Measurements from ENCODE around the gene CCDC107.

The CCDC107 gene

DNA sequence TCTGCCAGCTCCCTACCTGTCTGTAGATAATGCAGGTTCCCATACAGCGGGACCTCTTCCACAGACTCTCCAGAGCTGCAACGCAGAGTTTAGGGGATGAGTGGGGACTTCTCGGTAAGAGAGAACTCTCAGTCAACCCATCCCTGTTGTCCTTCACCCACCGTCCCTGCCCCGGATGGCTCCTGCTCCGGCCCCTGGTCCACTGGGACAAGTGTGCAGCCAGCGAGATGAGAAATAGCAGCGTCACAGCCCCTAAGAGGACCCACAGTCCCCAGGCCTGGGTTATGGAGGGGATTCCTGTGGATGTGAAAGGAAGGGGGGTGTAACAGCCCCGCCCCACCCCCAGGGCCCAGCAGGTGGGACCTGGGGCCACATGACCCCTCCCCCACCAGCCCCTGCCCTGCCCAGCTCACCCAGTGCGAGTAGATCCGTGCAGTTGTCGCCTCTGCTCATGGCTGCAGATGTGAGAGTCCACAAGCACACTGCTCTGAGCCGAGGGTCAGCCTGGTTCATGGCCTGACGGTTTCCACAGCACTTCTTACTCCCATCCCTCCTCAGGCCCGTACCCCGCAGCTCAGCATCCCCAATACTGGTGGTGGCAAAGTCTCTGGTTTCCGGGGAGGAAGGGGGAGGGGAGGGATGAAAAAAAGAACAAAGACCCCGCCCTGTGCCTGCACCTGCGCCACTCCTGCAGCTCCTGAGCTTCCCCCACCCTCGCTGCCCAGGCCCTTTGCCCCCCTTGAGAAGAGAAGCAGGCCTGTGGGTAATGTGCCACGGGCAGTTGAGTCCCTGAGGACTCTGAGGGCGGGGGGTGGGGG, 7.5 kb upstream of the CCDC107 start, which contains the start of gene SIT1:
Gene SIT1, minus strand, starts transcription at position 591 of the 818 bp plus-strand sequence. Its CDS starts 78 bp downstream, at position 513.
- no peak within 1 kb of the TSS for H2BK5ac ChIP-seq (ENCODE audit: low read depth, low read length, poor library complexity, severe bottlenecking)
- H4K8ac ChIP-seq (ENCODE audit: low read length), result no peak within 1 kb of the TSS
- H2AFZ ChIP-seq (ENCODE audit: low read depth, low read length), result no peak within 1 kb of the TSS
- H3K14ac ChIP-seq (ENCODE audit: low read length in 2 of 2), result no peak within 1 kb of the TSS
- peaks cover 6% of the 10 kb centered on the region for H3K4me1 ChIP-seq (ENCODE audit: control insufficient read depth, insufficient read depth, low read depth, low read length)
- no peak within 1 kb of the TSS for H2BK120ac ChIP-seq (ENCODE audit: low read depth, low read length)
- no peaks in the 10 kb centered on the region for H3K36me3 ChIP-seq (ENCODE audit: control insufficient read depth in 1 of 2, insufficient read depth in 2 of 2, low read depth in 1 of 2, low read length in 2 of 2)
- H2AK5ac ChIP-seq (ENCODE audit: low read length, severe bottlenecking), result no peak within 1 kb of the TSS
- no peak within 1 kb of the TSS for H2BK12ac ChIP-seq (ENCODE audit: low read length in 2 of 2)
- H3K9ac ChIP-seq (ENCODE audit: low read length), result peak within 1 kb of the TSS; percentile 74
- no peak within 1 kb of the TSS for H3K27ac ChIP-seq (ENCODE audit: low read length, poor library complexity, severe bottlenecking)
- no peaks in the 10 kb centered on the region for H3K27me3 ChIP-seq (ENCODE audit: control insufficient read depth in 1 of 2, insufficient read depth in 1 of 2, low read length in 2 of 2)
- 71% methylated on average over 10 of the region's 22 CpGs for WGBS
- peak within 1 kb of the TSS in 1 of 2 experiments; percentile 30 for H3K4ac ChIP-seq (ENCODE audit: low read depth in 1 of 2, low read length in 2 of 2)
- H3K79me1 ChIP-seq (replicated peaks; ENCODE audit: low read length, poor library complexity, severe bottlenecking), result no peaks in the 10 kb centered on the region
- DNase-seq, result no peak
- H3K4me3 ChIP-seq (ENCODE audit: insufficient read depth in 1 of 2, low read depth in 1 of 2, low read length in 2 of 2), result peak within 1 kb of the TSS in 1 of 2 experiments; percentile 59
- no peak within 1 kb of the TSS for H3K18ac ChIP-seq (ENCODE audit: low read depth in 1 of 2, low read length in 2 of 2)
- H4K91ac ChIP-seq (ENCODE audit: low read length), result no peak within 1 kb of the TSS
- no peak within 1 kb of the TSS for H3K4me2 ChIP-seq (ENCODE audit: low read length, poor library complexity, severe bottlenecking)
- no peaks in the 10 kb centered on the region for H3K9me3 ChIP-seq (ENCODE audit: control insufficient read depth, low read length)
- H2BK15ac ChIP-seq (ENCODE audit: low read depth, poor library complexity, severe bottlenecking), result no peak within 1 kb of the TSS
- H3K23ac ChIP-seq (ENCODE audit: low read length in 2 of 2), result peak within 1 kb of the TSS in 1 of 2 experiments; percentile 11

DNA sequence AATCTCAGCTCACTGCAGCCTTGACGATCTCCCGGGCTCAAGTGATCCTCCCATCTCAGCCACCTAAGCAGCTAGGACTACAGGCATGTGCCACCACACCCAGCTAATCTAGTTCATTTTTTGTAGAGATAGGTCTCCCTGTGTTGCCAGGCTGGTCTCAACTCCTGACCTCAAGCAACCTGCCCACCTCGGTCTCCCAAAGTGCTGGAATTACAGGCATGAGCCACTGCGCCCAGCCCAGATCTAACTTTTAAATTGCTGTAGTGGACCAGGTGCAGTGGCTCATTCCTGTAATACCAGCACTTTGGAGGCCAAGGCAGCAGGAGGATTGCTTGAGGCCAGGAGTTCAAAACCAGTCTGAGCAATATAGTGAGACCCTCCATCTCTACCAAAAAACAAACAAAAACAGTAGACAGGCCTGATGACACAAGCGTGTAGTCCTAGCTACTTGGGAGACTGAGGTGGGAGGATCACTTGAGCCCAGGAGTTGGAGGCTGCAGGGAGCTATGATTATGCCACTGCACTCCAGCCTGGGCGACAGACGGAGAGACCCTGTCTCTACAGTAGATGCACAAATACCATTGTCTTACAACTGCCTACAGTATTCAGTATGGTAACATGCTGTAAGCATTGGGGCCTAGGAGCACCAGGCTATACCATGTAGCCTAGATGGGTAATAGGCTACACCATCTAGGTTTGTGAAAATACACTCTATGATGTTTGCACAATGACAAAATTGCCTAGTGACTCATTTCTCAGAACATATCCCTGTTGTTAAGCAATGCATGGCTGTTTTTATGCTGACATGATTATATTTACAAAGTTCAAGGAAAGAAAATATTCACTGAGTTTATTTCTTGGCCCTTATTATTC, 5.9 kb upstream of the CCDC107 start:
- Histone ChIP-seq H2AFZ (ENCODE audit: low read depth, low read length) (no peak overlapping the region), H3K9ac (ENCODE audit: low read length) (peak overlapping the region; percentile 50), H3K27ac (ENCODE audit: low read length, poor library complexity, severe bottlenecking) (no peak overlapping the region), H3K9me3 (ENCODE audit: control insufficient read depth, low read length) (no peaks in the 10 kb centered on the region), H3K4ac (ENCODE audit: low read depth in 1 of 2, low read length in 2 of 2) (no peak overlapping the region), H3K36me3 (ENCODE audit: control insufficient read depth in 1 of 2, insufficient read depth in 2 of 2, low read depth in 1 of 2, low read length in 2 of 2) (no peaks in the 10 kb centered on the region), H3K79me1 (replicated peaks; ENCODE audit: low read length, poor library complexity, severe bottlenecking) (no peaks in the 10 kb centered on the region), H2BK12ac (ENCODE audit: low read length in 2 of 2) (no peak overlapping the region), H2BK15ac (ENCODE audit: low read depth, poor library complexity, severe bottlenecking) (no peak overlapping the region), H3K14ac (ENCODE audit: low read length in 2 of 2) (no peak overlapping the region), H3K23ac (ENCODE audit: low read length in 2 of 2) (no peak overlapping the region), H2BK120ac (ENCODE audit: low read depth, low read length) (no peak overlapping the region), H3K4me2 (ENCODE audit: low read length, poor library complexity, severe bottlenecking) (no peak overlapping the region), H2AK5ac (ENCODE audit: low read length, severe bottlenecking) (no peak overlapping the region), H3K4me1 (ENCODE audit: control insufficient read depth, insufficient read depth, low read depth, low read length) (peaks cover 8% of the 10 kb centered on the region), H2BK5ac (ENCODE audit: low read depth, low read length, poor library complexity, severe bottlenecking) (no peak overlapping the region), H3K4me3 (ENCODE audit: insufficient read depth in 1 of 2, low read depth in 1 of 2, low read length in 2 of 2) (no peak overlapping the region), H3K27me3 (ENCODE audit: control insufficient read depth in 1 of 2, insufficient read depth in 1 of 2, low read length in 2 of 2) (no peaks in the 10 kb centered on the region), H3K18ac (ENCODE audit: low read depth in 1 of 2, low read length in 2 of 2) (no peak overlapping the region), H4K91ac (ENCODE audit: low read length) (no peak overlapping the region), H4K8ac (ENCODE audit: low read length) (no peak overlapping the region)
- 92% methylated on average over 5 of the region's 7 CpGs for WGBS
- peak; percentile 76 for DNase-seq

DNA sequence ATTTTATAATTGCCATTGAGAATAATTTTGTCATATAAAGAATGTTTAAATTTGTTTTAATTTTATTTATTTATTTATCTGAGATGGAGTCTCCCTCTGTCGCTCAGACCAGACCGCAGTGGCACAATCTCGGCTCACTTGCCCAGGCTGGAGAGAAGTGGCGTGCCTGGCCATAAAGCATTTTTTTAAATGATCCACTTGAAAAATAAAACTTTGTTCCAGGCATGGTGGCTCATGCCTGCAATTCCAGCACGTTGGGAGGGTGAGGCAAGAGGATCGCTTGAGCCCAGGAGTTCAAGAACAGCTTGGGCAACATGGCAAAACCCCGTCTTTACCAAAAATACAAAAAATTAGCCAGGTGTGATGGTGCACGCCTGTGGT, 5.3 kb upstream of the CCDC107 start:
- H2BK15ac ChIP-seq (ENCODE audit: low read depth, poor library complexity, severe bottlenecking), result no peak overlapping the region
- no peak overlapping the region for H3K23ac ChIP-seq (ENCODE audit: low read length in 2 of 2)
- no peak overlapping the region for H2AFZ ChIP-seq (ENCODE audit: low read depth, low read length)
- H3K14ac ChIP-seq (ENCODE audit: low read length in 2 of 2), result no peak overlapping the region
- no peak for DNase-seq
- H4K8ac ChIP-seq (ENCODE audit: low read length), result no peak overlapping the region
- H3K18ac ChIP-seq (ENCODE audit: low read depth in 1 of 2, low read length in 2 of 2), result no peak overlapping the region
- peak overlapping the region; percentile 50 for H3K9ac ChIP-seq (ENCODE audit: low read length)
- H2AK5ac ChIP-seq (ENCODE audit: low read length, severe bottlenecking), result no peak overlapping the region
- H2BK5ac ChIP-seq (ENCODE audit: low read depth, low read length, poor library complexity, severe bottlenecking), result no peak overlapping the region
- no peak overlapping the region for H4K91ac ChIP-seq (ENCODE audit: low read length)
- H3K9me3 ChIP-seq (ENCODE audit: control insufficient read depth, low read length), result no peaks in the 10 kb centered on the region
- H3K27me3 ChIP-seq (ENCODE audit: control insufficient read depth in 1 of 2, insufficient read depth in 1 of 2, low read length in 2 of 2), result no peaks in the 10 kb centered on the region
- 92% methylated on average over 8 of the region's 8 CpGs for WGBS
- H3K4me2 ChIP-seq (ENCODE audit: low read length, poor library complexity, severe bottlenecking), result no peak overlapping the region
- H2BK12ac ChIP-seq (ENCODE audit: low read length in 2 of 2), result no peak overlapping the region
- H3K36me3 ChIP-seq (ENCODE audit: control insufficient read depth in 1 of 2, insufficient read depth in 2 of 2, low read depth in 1 of 2, low read length in 2 of 2), result no peaks in the 10 kb centered on the region
- no peak overlapping the region for H2BK120ac ChIP-seq (ENCODE audit: low read depth, low read length)
- no peak overlapping the region for H3K4me3 ChIP-seq (ENCODE audit: insufficient read depth in 1 of 2, low read depth in 1 of 2, low read length in 2 of 2)
- no peak overlapping the region for H3K27ac ChIP-seq (ENCODE audit: low read length, poor library complexity, severe bottlenecking)
- no peaks in the 10 kb centered on the region for H3K79me1 ChIP-seq (replicated peaks; ENCODE audit: low read length, poor library complexity, severe bottlenecking)
- H3K4ac ChIP-seq (ENCODE audit: low read depth in 1 of 2, low read length in 2 of 2), result no peak overlapping the region
- H3K4me1 ChIP-seq (ENCODE audit: control insufficient read depth, insufficient read depth, low read depth, low read length), result peaks cover 9% of the 10 kb centered on the region

DNA sequence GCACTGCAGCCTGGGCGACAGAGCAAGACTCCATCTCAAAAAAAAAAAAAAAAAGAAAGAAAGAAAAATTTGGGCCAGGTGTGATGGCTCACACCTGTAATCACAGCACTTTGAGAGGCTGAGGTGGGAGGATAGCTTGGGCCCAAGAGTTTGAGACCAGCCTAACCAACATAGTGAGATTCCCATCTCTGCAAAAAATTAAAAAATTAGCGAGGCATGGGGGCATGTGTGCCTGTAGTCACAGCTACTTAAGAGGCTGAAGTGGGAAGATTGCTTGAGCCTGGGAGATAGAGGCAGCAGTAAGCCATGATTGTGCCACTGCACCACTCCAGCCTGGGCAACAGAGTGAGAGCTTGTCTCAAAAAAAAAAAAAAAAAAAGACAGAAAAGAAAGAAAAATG, 4.5 kb upstream of the CCDC107 start:
- Histone ChIP-seq H3K18ac (ENCODE audit: low read depth in 1 of 2, low read length in 2 of 2) (no peak overlapping the region), H2BK15ac (ENCODE audit: low read depth, poor library complexity, severe bottlenecking) (no peak overlapping the region), H3K4ac (ENCODE audit: low read depth in 1 of 2, low read length in 2 of 2) (no peak overlapping the region), H3K9ac (ENCODE audit: low read length) (no peak overlapping the region), H2BK120ac (ENCODE audit: low read depth, low read length) (no peak overlapping the region), H2AFZ (ENCODE audit: low read depth, low read length) (no peak overlapping the region), H3K4me3 (ENCODE audit: insufficient read depth in 1 of 2, low read depth in 1 of 2, low read length in 2 of 2) (no peak overlapping the region), H3K4me1 (ENCODE audit: control insufficient read depth, insufficient read depth, low read depth, low read length) (peaks cover 9% of the 10 kb centered on the region), H3K23ac (ENCODE audit: low read length in 2 of 2) (no peak overlapping the region), H4K8ac (ENCODE audit: low read length) (no peak overlapping the region), H4K91ac (ENCODE audit: low read length) (no peak overlapping the region), H3K27ac (ENCODE audit: low read length, poor library complexity, severe bottlenecking) (no peak overlapping the region), H2BK12ac (ENCODE audit: low read length in 2 of 2) (no peak overlapping the region), H3K14ac (ENCODE audit: low read length in 2 of 2) (no peak overlapping the region), H3K4me2 (ENCODE audit: low read length, poor library complexity, severe bottlenecking) (no peak overlapping the region), H2AK5ac (ENCODE audit: low read length, severe bottlenecking) (no peak overlapping the region), H2BK5ac (ENCODE audit: low read depth, low read length, poor library complexity, severe bottlenecking) (no peak overlapping the region), H3K36me3 (ENCODE audit: control insufficient read depth in 1 of 2, insufficient read depth in 2 of 2, low read depth in 1 of 2, low read length in 2 of 2) (no peaks in the 10 kb centered on the region), H3K79me1 (replicated peaks; ENCODE audit: low read length, poor library complexity, severe bottlenecking) (no peaks in the 10 kb centered on the region), H3K9me3 (ENCODE audit: control insufficient read depth, low read length) (no peaks in the 10 kb centered on the region), H3K27me3 (ENCODE audit: control insufficient read depth in 1 of 2, insufficient read depth in 1 of 2, low read length in 2 of 2) (no peaks in the 10 kb centered on the region)
- no peak for DNase-seq
- WGBS, result 98% methylated on average over 2 of the region's 2 CpGs

All from mesenchymal stem cell (in vitro differentiated cells and primary cell).